ENCODE measurements around the gene USH2A.

- TF ChIP-seq CTCF (IDR thresholded peaks at IDR 0.05; ENCODE audit: poor library complexity, severe bottlenecking), result no peak
- no peak for TF ChIP-seq EP300 (conservative IDR thresholded peaks at IDR 0.05; ENCODE audit: poor library complexity, severe bottlenecking)
- TF ChIP-seq EZH2 (IDR thresholded peaks at IDR 0.05; ENCODE audit: borderline replicate concordance, insufficient read depth, low read length, poor library complexity, severe bottlenecking), result no peak
- no peak for TF ChIP-seq TAF1 (IDR thresholded peaks at IDR 0.05; ENCODE audit: low read depth)
- TF ChIP-seq SMC3 (conservative IDR thresholded peaks at IDR 0.05; ENCODE audit: poor library complexity), result no peak
- TF ChIP-seq RAD21 (conservative IDR thresholded peaks at IDR 0.05), result no peak
- TF ChIP-seq REST (IDR thresholded peaks at IDR 0.05; ENCODE audit: borderline replicate concordance), result no peak
- no peak for TF ChIP-seq MXI1 (conservative IDR thresholded peaks at IDR 0.05; ENCODE audit: poor library complexity, severe bottlenecking)
- no peak for TF ChIP-seq POLR2AphosphoS5 (IDR thresholded peaks at IDR 0.05)
These were observed 565.9 kb downstream of the USH2A start for GRCh38 chr1:215857317-215857716.
